HepG2 (cell line): ENCODE measurements around the gene ZNF184. TPM values are rescaled to one million over a fixed set of nuclear protein-coding genes. Genes with fewer than 3 reads are reported as not detected.

Experiments used
- CCDC6 ChIP-seq: sonication (generic); formaldehyde crosslinking; IDR thresholded peaks from 2 replicates; pipeline ENCODE4 v1.8.1; 2022; ENCODE audit warnings: mild to moderate bottlenecking, missing genetic modification reagents, moderate library complexity
- FLYWCH1 ChIP-seq: sonication (generic); formaldehyde crosslinking; IDR thresholded peaks from 2 replicates; pipeline ENCODE4 v1.8.1; 2023; ENCODE audit warnings: mild to moderate bottlenecking, missing genetic modification reagents
- FOSL1 ChIP-seq: sonication (generic); formaldehyde crosslinking; IDR thresholded peaks from 2 replicates; pipeline ENCODE4 v1.9.0; 2021; ENCODE audit warnings: missing genetic modification reagents, borderline replicate concordance
- HIVEP1 ChIP-seq: sonication (generic); formaldehyde crosslinking; IDR thresholded peaks from 2 replicates; pipeline ENCODE4 v1.4.0; 2020; ENCODE audit warnings: mild to moderate bottlenecking, missing genetic modification reagents
- HMGA1 ChIP-seq: sonication (generic); formaldehyde crosslinking; conservative IDR thresholded peaks from 2 replicates; pipeline ENCODE4 v1.4.0; 2020; ENCODE audit warnings: missing genetic modification reagents
- HMGXB3 ChIP-seq: sonication (generic); formaldehyde crosslinking; IDR thresholded peaks from 2 replicates; pipeline ENCODE4 v1.4.0; 2020; ENCODE audit warnings: missing genetic modification reagents, borderline replicate concordance
- MIER2 ChIP-seq: IDR thresholded peaks from 2 replicates; pipeline ENCODE4 v1.6.1; 2016; ENCODE audit warnings: missing biosample characterization, missing genetic modification reagents
- MLX ChIP-seq: IDR thresholded peaks from 2 replicates; pipeline ENCODE4 v1.6.1; 2016
- RBFOX2 ChIP-seq: fragments of 200-400 bp; formaldehyde crosslinking; IDR thresholded peaks from 2 replicates; pipeline ENCODE4 v1.6.1; 2017; ENCODE audit warnings: low read depth, mild to moderate bottlenecking, low read length
- RFX3 ChIP-seq: IDR thresholded peaks from 2 replicates; pipeline ENCODE4 v1.6.1; 2016; ENCODE audit warnings: missing biosample characterization, missing genetic modification reagents
- SAFB2 ChIP-seq: sonication (generic); formaldehyde crosslinking; IDR thresholded peaks from 2 replicates; pipeline ENCODE4 v1.5.1; 2020; ENCODE audit warnings: missing genetic modification reagents, low read depth, mild to moderate bottlenecking, borderline replicate concordance
- SMARCE1 ChIP-seq: fragments of 450-650 bp; IDR thresholded peaks from 2 replicates; pipeline ENCODE4 v1.6.1; 2017; ENCODE audit warnings: borderline replicate concordance
- SP5 ChIP-seq: IDR thresholded peaks from 2 replicates; pipeline ENCODE4 v1.6.1; 2016; ENCODE audit warnings: low read depth, borderline replicate concordance
- TARDBP ChIP-seq: sonication (generic); formaldehyde crosslinking; IDR thresholded peaks from 2 replicates; pipeline ENCODE4 v1.8.0; 2022; ENCODE audit warnings: mild to moderate bottlenecking, missing genetic modification reagents
- TCF7L2 ChIP-seq: IDR thresholded peaks from 2 replicates; pipeline ENCODE4 v1.6.1; 2011; ENCODE audit warnings: mild to moderate bottlenecking, low read depth, low read length, moderate library complexity
- THAP7 ChIP-seq: sonication (generic); formaldehyde crosslinking; IDR thresholded peaks from 2 replicates; pipeline ENCODE4 v1.8.1; 2023; ENCODE audit warnings: mild to moderate bottlenecking, missing genetic modification reagents
- ZNF121 ChIP-seq: sonication (generic); formaldehyde crosslinking; IDR thresholded peaks from 2 replicates; pipeline ENCODE4 v1.5.0; 2020; ENCODE audit warnings: mild to moderate bottlenecking, missing genetic modification reagents
- ZNF138 ChIP-seq: sonication (generic); formaldehyde crosslinking; IDR thresholded peaks from 2 replicates; pipeline ENCODE4 v1.5.0; 2020; ENCODE audit warnings: mild to moderate bottlenecking, low read depth, missing genetic modification reagents
- ZNF160 ChIP-seq: sonication (generic); formaldehyde crosslinking; IDR thresholded peaks from 2 replicates; pipeline ENCODE4 v1.8.0; 2022; ENCODE audit warnings: mild to moderate bottlenecking, inconsistent platforms, missing genetic modification reagents
- ZNF367 ChIP-seq: sonication (generic); formaldehyde crosslinking; IDR thresholded peaks from 2 replicates; pipeline ENCODE4 v1.4.0; 2020; ENCODE audit warnings: missing genetic modification reagents, borderline replicate concordance
- ZNF468 ChIP-seq: sonication (generic); formaldehyde crosslinking; IDR thresholded peaks from 2 replicates; pipeline ENCODE4 v1.8.0; 2022; ENCODE audit warnings: mild to moderate bottlenecking, moderate library complexity, missing genetic modification reagents
- ZNF549 ChIP-seq: sonication (generic); formaldehyde crosslinking; IDR thresholded peaks from 2 replicates; pipeline ENCODE4 v1.5.0; 2020; ENCODE audit warnings: missing genetic modification reagents
- ZNF576 ChIP-seq: sonication (generic); formaldehyde crosslinking; IDR thresholded peaks from 2 replicates; pipeline ENCODE4 v1.4.0; 2020; ENCODE audit warnings: mild to moderate bottlenecking, missing genetic modification reagents
- ZNF772 ChIP-seq: sonication (generic); formaldehyde crosslinking; IDR thresholded peaks from 2 replicates; pipeline ENCODE4 v1.5.0; 2020; ENCODE audit warnings: mild to moderate bottlenecking, missing genetic modification reagents
- ZNF816 ChIP-seq: sonication (generic); formaldehyde crosslinking; IDR thresholded peaks from 2 replicates; pipeline ENCODE4 v1.8.0; 2022; ENCODE audit warnings: missing genetic modification reagents, mild to moderate bottlenecking, borderline replicate concordance
- ZSCAN29 ChIP-seq: sonication (generic); formaldehyde crosslinking; conservative IDR thresholded peaks from 2 replicates; pipeline ENCODE4 v1.4.0; 2020; ENCODE audit warnings: mild to moderate bottlenecking, missing genetic modification reagents
- polyA plus RNA-seq, 8 experiments: library from polyadenylated mRNA; depleted of rRNA in 3 of 8; stranded (reverse) in 7 of 8; unstranded in 1 of 8; fragments of >200 nt; fragmentation: Illumina TruSeq in 4 of 8; extraction: Trizol in 4 of 8; gene quantifications; 2 replicates each; pipeline versions ENCODE4 v1.2.1 to v1.2.3, GENCODE V29; 2011 to 2016; ENCODE audit warnings: low read depth in 4 of 8, missing spikeins in 1 of 8, mixed read lengths in 1 of 8; ENCODE audit not compliant: insufficient read depth in 1 of 8
- total RNA-seq, 5 experiments: library from RNA; depleted of rRNA; stranded (reverse); fragments of >200 nt; fragmentation: Illumina TruSeq; extraction: Trizol; gene quantifications; 2 replicates each; pipeline ENCODE4 v1.2.3, GENCODE V29; 2016; ENCODE audit warnings: low read depth in 1 of 5

ZNF184 gene
- total and polyA plus RNA-seq, 2 of the 13 experiments (the other 11 are each of a cell fraction or from before 2014, with no cell fraction given), result 2.1 to 10.1 TPM

- TF ChIP-seq HMGXB3 (CRISPR knock-in tag) (peak; percentile 91), ZNF367 (no peak), ZNF772 (CRISPR knock-in tag) (peak; percentile 97), FLYWCH1 (CRISPR knock-in tag) (0 out of 2 replicates have a peak, but pooled peaks have one; percentile 8), TARDBP (peak; percentile 95), HMGA1 (CRISPR knock-in tag) (no peak), SAFB2 (CRISPR knock-in tag) (peak; percentile 97; the same call in 1 of the 2 replicates), ZNF468 (CRISPR knock-in tag) (no peak; the same call in 1 of the 2 replicates), THAP7 (CRISPR knock-in tag) (peak; percentile 56; the same call in 1 of the 2 replicates), ZNF549 (CRISPR knock-in tag) (no peak), ZNF160 (CRISPR knock-in tag) (peak; percentile 94), FOSL1 (CRISPR knock-in tag) (no peak), MLX (CRISPR knock-in tag) (peak; percentile 70; the same call in 1 of the 2 replicates), ZSCAN29 (CRISPR knock-in tag) (peak; percentile 95), ZNF816 (CRISPR knock-in tag) (no peak; the same call in 1 of the 2 replicates), RBFOX2 (peak; percentile 82), SP5 (CRISPR knock-in tag) (peak; percentile 93), TCF7L2 (no peak), HIVEP1 (CRISPR knock-in tag) (peak; percentile 73; the same call in 1 of the 2 replicates), ZNF121 (CRISPR knock-in tag) (no peak; the same call in 1 of the 2 replicates), ZNF576 (no peak), ZNF138 (CRISPR knock-in tag) (no peak), MIER2 (peak; percentile 83), RFX3 (CRISPR knock-in tag) (peak; percentile 95), CCDC6 (CRISPR knock-in tag) (peak; percentile 67; the same call in 1 of the 2 replicates), SMARCE1 (no peak)
These were observed at the start of gene ZNF184 (continued) for GRCh38 chr6:27472617-27473400.
